Activated CD4-positive, alpha-beta T cell treated with anti-CD3 and anti-CD28 coated beads, Interleukin-2, amount 10 ng/mL, durations not matched to agents 7 days and 5 days (primary cell): ENCODE results near the gene HAPLN1. TPM values are rescaled to one million over a fixed set of nuclear protein-coding genes. Genes with fewer than 3 reads are reported as not detected.

Experiments
- CTCF ChIA-PET: fragments of 350-600 bp; sonication (Branson Sonifier 250); formaldehyde crosslinking; loops from one replicate; lab custom pipeline; 2021; ENCODE audit warnings: antibody characterized with exemption; lab: Charles Lee
- POLR2A ChIA-PET: fragments of 350-600 bp; sonication (Branson Sonifier 250); formaldehyde crosslinking; loops from one replicate; lab custom pipeline; 2021; ENCODE audit warnings: antibody characterized with exemption; lab: Charles Lee
- DNase-seq: peaks from one replicate; pipeline ENCODE4 v3.0.0-alpha.2; 2020
- H3K27ac Mint-ChIP-seq: one replicate; pipeline ENCODE4 v1.8.0; 2021; ENCODE audit warnings: mild to moderate bottlenecking, moderate library complexity, mixed read lengths
- H3K27me3 Mint-ChIP-seq: one replicate; pipeline ENCODE4 v1.8.0; 2021; ENCODE audit warnings: mixed read lengths
- H3K36me3 Mint-ChIP-seq: one replicate; pipeline ENCODE4 v1.8.0; 2021; ENCODE audit warnings: low read depth, mixed read lengths
- H3K4me1 Mint-ChIP-seq: one replicate; pipeline ENCODE4 v1.8.0; 2021; ENCODE audit warnings: mixed read lengths
- H3K4me3 Mint-ChIP-seq: one replicate; pipeline ENCODE4 v1.8.0; 2021; ENCODE audit warnings: mild to moderate bottlenecking, moderate library complexity, mixed read lengths
- H3K9me3 Mint-ChIP-seq: one replicate; pipeline ENCODE4 v1.8.0; 2021; ENCODE audit warnings: mixed read lengths
- total RNA-seq, 2 experiments: library from RNA; stranded (reverse); gene quantifications; one replicate each; pipeline ENCODE4 v1.2.3, GENCODE V29; 2021

HAPLN1 gene
- total RNA-seq, 2 experiments from 2014 or later = not detected

- H3K27me3 Mint-ChIP-seq = no peaks in the 10 kb centered on the region
- no peaks in the 10 kb centered on the region for H3K36me3 Mint-ChIP-seq
- ChIA-PET POLR2A (no interaction called here), CTCF (interaction anchor here (1.3 kb wide), 1 partner anchor 15 kb away, joined by 4 read pairs; no protein-coding TSS in a partner anchor)
- H3K9me3 Mint-ChIP-seq = no peaks in the 10 kb centered on the region
- no peaks in the 10 kb centered on the region for H3K4me1 Mint-ChIP-seq
- no peak overlapping the region for H3K27ac Mint-ChIP-seq
- H3K4me3 Mint-ChIP-seq = no peak overlapping the region
- no peak for DNase-seq
These were observed 11.0 kb upstream of the HAPLN1 start for GRCh38 chr5:83731638-83732037.

- H3K4me3 Mint-ChIP-seq = no peak overlapping the region
- POLR2A ChIA-PET = no interaction called here
- H3K9me3 Mint-ChIP-seq = no peaks in the 10 kb centered on the region
- DNase-seq = no peak
- CTCF ChIA-PET = no interaction called here
- H3K27me3 Mint-ChIP-seq = peaks cover 5% of the 10 kb centered on the region
- no peaks in the 10 kb centered on the region for H3K36me3 Mint-ChIP-seq
- H3K27ac Mint-ChIP-seq = no peak overlapping the region
- H3K4me1 Mint-ChIP-seq = no peaks in the 10 kb centered on the region
These were observed 8.7 kb upstream of the HAPLN1 start for GRCh38 chr5:83729362-83729761.

- H3K9me3 Mint-ChIP-seq = no peaks in the 10 kb centered on the region
These were observed 6.3 kb upstream of the HAPLN1 start for GRCh38 chr5:83726912-83727311.

GRCh38 chr5:83724935-83725334, 4.3 kb upstream of the HAPLN1 start:
- Mint-ChIP-seq H3K36me3 (no peaks in the 10 kb centered on the region), H3K4me3 (no peak overlapping the region), H3K27me3 (peaks cover 42% of the 10 kb centered on the region), H3K4me1 (peaks cover 8% of the 10 kb centered on the region), H3K27ac (no peak overlapping the region), H3K9me3 (no peaks in the 10 kb centered on the region)
- POLR2A ChIA-PET = no interaction called here
- no peak for DNase-seq
- CTCF ChIA-PET = no interaction called here

More at GRCh38 chr5:83726912-83727311, 6.3 kb upstream of the HAPLN1 start:
- ChIA-PET POLR2A (no interaction called here), CTCF (interaction anchor here (0.6 kb wide), 1 partner anchor 795 kb away, joined by 3 read pairs; no protein-coding TSS in a partner anchor)
- peaks cover 23% of the 10 kb centered on the region for H3K27me3 Mint-ChIP-seq
- H3K27ac Mint-ChIP-seq = no peak overlapping the region
- no peaks in the 10 kb centered on the region for H3K36me3 Mint-ChIP-seq
- H3K4me1 Mint-ChIP-seq = peaks cover 3% of the 10 kb centered on the region
- no peak for DNase-seq
- H3K4me3 Mint-ChIP-seq = no peak overlapping the region

GRCh38 chr5:83724001-83724400, 3.3 kb upstream of the HAPLN1 start:
- ChIA-PET POLR2A (no interaction called here), CTCF (no interaction called here)
- DNase-seq = no peak
- H3K27ac Mint-ChIP-seq = no peak overlapping the region
- peaks cover 8% of the 10 kb centered on the region for H3K4me1 Mint-ChIP-seq
- peaks cover 47% of the 10 kb centered on the region for H3K27me3 Mint-ChIP-seq
- no peaks in the 10 kb centered on the region for H3K9me3 Mint-ChIP-seq
- H3K4me3 Mint-ChIP-seq = no peak overlapping the region
- no peaks in the 10 kb centered on the region for H3K36me3 Mint-ChIP-seq

- no peaks in the 10 kb centered on the region for H3K36me3 Mint-ChIP-seq
- H3K27ac Mint-ChIP-seq = no peak overlapping the region
- no peaks in the 10 kb centered on the region for H3K9me3 Mint-ChIP-seq
- POLR2A ChIA-PET = no interaction called here
- no peak overlapping the region for H3K4me3 Mint-ChIP-seq
- peaks cover 8% of the 10 kb centered on the region for H3K4me1 Mint-ChIP-seq
- no peak for DNase-seq
- CTCF ChIA-PET = no interaction called here
- peaks cover 51% of the 10 kb centered on the region for H3K27me3 Mint-ChIP-seq
These were observed 2.4 kb upstream of the HAPLN1 start for GRCh38 chr5:83723031-83723430.

GRCh38 chr5:83721953-83722901, 1.6 kb upstream of the HAPLN1 start:
- peaks cover 8% of the 10 kb centered on the region for H3K4me1 Mint-ChIP-seq
- H3K4me3 Mint-ChIP-seq = peak overlapping the region; percentile 30
- POLR2A ChIA-PET = no interaction called here
- no peak overlapping the region for H3K27ac Mint-ChIP-seq
- no peaks in the 10 kb centered on the region for H3K9me3 Mint-ChIP-seq
- DNase-seq = no peak
- H3K27me3 Mint-ChIP-seq = peaks cover 51% of the 10 kb centered on the region
- H3K36me3 Mint-ChIP-seq = no peaks in the 10 kb centered on the region
- CTCF ChIA-PET = no interaction called here

GRCh38 chr5:83718936-83719495, 1.6 kb downstream of the HAPLN1 start:
- no peaks in the 10 kb centered on the region for H3K36me3 Mint-ChIP-seq
- ChIA-PET POLR2A (no interaction called here), CTCF (no interaction called here)
- peaks cover 48% of the 10 kb centered on the region for H3K27me3 Mint-ChIP-seq
- no peak for DNase-seq
- H3K4me3 Mint-ChIP-seq = no peak overlapping the region
- no peaks in the 10 kb centered on the region for H3K9me3 Mint-ChIP-seq
- peaks cover 8% of the 10 kb centered on the region for H3K4me1 Mint-ChIP-seq
- H3K27ac Mint-ChIP-seq = no peak overlapping the region

- DNase-seq = peak; percentile 41
- no peak overlapping the region for H3K4me3 Mint-ChIP-seq
These were observed 2.3 kb downstream of the HAPLN1 start for GRCh38 chr5:83718195-83718825.

GRCh38 chr5:83715236-83716065, 5.2 kb downstream of the HAPLN1 start:
- no peak for DNase-seq
- ChIA-PET POLR2A (no interaction called here), CTCF (no interaction called here)
- Mint-ChIP-seq H3K9me3 (no peaks in the 10 kb centered on the region), H3K36me3 (no peaks in the 10 kb centered on the region), H3K4me1 (no peaks in the 10 kb centered on the region), H3K27ac (no peak overlapping the region), H3K27me3 (peaks cover 22% of the 10 kb centered on the region), H3K4me3 (no peak overlapping the region)

More at GRCh38 chr5:83718195-83718825, 2.3 kb downstream of the HAPLN1 start:
- Mint-ChIP-seq H3K27ac (no peak overlapping the region), H3K4me1 (peaks cover 8% of the 10 kb centered on the region), H3K9me3 (no peaks in the 10 kb centered on the region), H3K27me3 (peaks cover 48% of the 10 kb centered on the region), H3K36me3 (no peaks in the 10 kb centered on the region)
- CTCF ChIA-PET = no interaction called here
- POLR2A ChIA-PET = no interaction called here

GRCh38 chr5:83714810-83715209, 5.8 kb downstream of the HAPLN1 start:
- DNase-seq = no peak
- no peak overlapping the region for H3K4me3 Mint-ChIP-seq
- no peaks in the 10 kb centered on the region for H3K36me3 Mint-ChIP-seq
- no peaks in the 10 kb centered on the region for H3K4me1 Mint-ChIP-seq
- H3K27ac Mint-ChIP-seq = no peak overlapping the region
- no peaks in the 10 kb centered on the region for H3K9me3 Mint-ChIP-seq
- ChIA-PET CTCF (no interaction called here), POLR2A (no interaction called here)
- peaks cover 15% of the 10 kb centered on the region for H3K27me3 Mint-ChIP-seq

GRCh38 chr5:83711982-83712601, 8.6 kb downstream of the HAPLN1 start:
- Mint-ChIP-seq H3K27ac (no peak overlapping the region), H3K27me3 (peaks cover 7% of the 10 kb centered on the region), H3K4me3 (no peak overlapping the region), H3K9me3 (no peaks in the 10 kb centered on the region), H3K36me3 (no peaks in the 10 kb centered on the region), H3K4me1 (no peaks in the 10 kb centered on the region)
- ChIA-PET CTCF (no interaction called here), POLR2A (no interaction called here)
- peak; percentile 25 for DNase-seq
